Lower leg skin (tissue), 4 donors: Measurements from ENCODE around the gene PYCARD. TPM values are rescaled to one million over a fixed set of nuclear protein-coding genes. Genes with fewer than 3 reads are reported as not detected.
"Not testable (repeated sequence)": the region's sequence is repeated elsewhere in the genome, so short reads cannot be mapped to it uniquely, and the experiment has no call there.

Experiments
- DNase-seq, 2 donors: peaks; one replicate each; pipeline ENCODE4 v3.0.0-alpha.2; 2019; ENCODE audit warnings: low spot score in 2 of 2
- H3K4me3 ChIP-seq: fragments of 200-600 bp; sonication (generic); 2 replicates; pipeline ENCODE4 v1.5.1; 2017; ENCODE audit warnings: mild to moderate bottlenecking, low read depth; ENCODE audit not compliant: poor library complexity, severe bottlenecking
- CTCF ChIP-seq, 3 donors: fragments of 450-650 bp; IDR thresholded peaks; one replicate each; pipeline ENCODE4 v1.5.1; 2016; ENCODE audit warnings: antibody characterized with exemption in 3 of 3, mild to moderate bottlenecking in 3 of 3, moderate library complexity in 2 of 3
- POLR2A ChIP-seq, 2 donors: fragments of 450-650 bp; IDR thresholded peaks; one replicate each; pipeline ENCODE4 v1.6.1; 2016 to 2017; ENCODE audit warnings: antibody characterized with exemption in 2 of 2, mild to moderate bottlenecking in 1 of 2, moderate library complexity in 1 of 2
- WGBS, 2 donors: methylation state at CpG; one replicate each; pipeline ENCODE4 v1.1.5; 2018; 5-methylcytosine and 5-hydroxymethylcytosine counted together
- intact Hi-C: fragments of 100-400 bp; cut with DNase I; formaldehyde crosslinking; loops from one replicate; pipeline ENCODE4 v1.15.0; 2023; ENCODE audit warnings: low total_unique reads
- total RNA-seq, 4 donors: library from RNA; depleted of rRNA; stranded (reverse); fragments of >200 nt; gene quantifications; one replicate each; pipeline ENCODE4 v1.1.0, GENCODE V29; 2016

PYCARD gene
- total RNA-seq, result 100 to 1,000 TPM in 3 of 4 donors, 10 to 100 TPM in 1; 87.5 to 140 (median 122) TPM

- intact Hi-C loops, result no loop called here
- 3 to 4% methylated on average over 57 to 60 of the region's 69 CpGs for WGBS, 2 donors
- TF ChIP-seq POLR2A (IDR thresholded peaks at IDR 0.05) (no peak), CTCF (IDR thresholded peaks at IDR 0.05) (no peak)
- peak; percentile 49 to 94 for DNase-seq
- H3K4me3 ChIP-seq, result peak within 1 kb of the TSS; percentile 68
Observed at GRCh38 chr16:31202414-31203375, at the start of gene PYCARD. PYCARD (minus strand) TSS chr16:31202760; CDS start chr16:31202690, 70 bp downstream.

DNA sequence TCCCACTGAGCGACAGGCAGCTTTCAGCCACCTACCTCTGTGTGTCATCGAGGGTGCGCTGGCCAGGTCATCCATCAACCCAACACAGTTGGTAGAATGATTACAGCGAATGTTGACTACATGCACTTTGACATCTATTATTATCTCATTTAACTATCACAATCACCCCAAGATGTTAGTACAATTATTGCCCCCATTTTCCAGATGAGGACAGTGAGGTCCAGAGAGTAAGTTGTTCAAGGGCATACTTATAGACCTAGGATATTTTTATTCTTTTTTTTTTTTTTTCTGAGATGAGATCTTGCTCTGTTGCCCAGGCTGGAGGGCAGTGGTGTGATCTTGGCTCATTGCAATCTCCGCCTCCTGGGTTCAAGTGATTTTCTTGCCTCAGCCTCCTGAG lies 48.9 kb upstream of the PYCARD start:
- no peak overlapping the region for H3K4me3 ChIP-seq
- no peak for DNase-seq
- WGBS, 2 donors, result 96% methylated on average over 5 of the region's 5 CpGs
- TF ChIP-seq CTCF (IDR thresholded peaks at IDR 0.05) (no peak), POLR2A (IDR thresholded peaks at IDR 0.05) (no peak)
- intact Hi-C loops, result no loop called here

- TF ChIP-seq CTCF (IDR thresholded peaks at IDR 0.05), result no peak
- no peak for TF ChIP-seq POLR2A (IDR thresholded peaks at IDR 0.05)
- intact Hi-C loops, result no loop called here
Observed at GRCh38 chr16:31250782-31251384, 48.3 kb upstream of the PYCARD start.

GRCh38 chr16:31248344-31248743 lies 45.8 kb upstream of the PYCARD start:
- peak in 1 of 2 donors; percentile 27 for DNase-seq
- intact Hi-C loops, result no loop called here
- H3K4me3 ChIP-seq, result no peak overlapping the region
- no peak for TF ChIP-seq CTCF (IDR thresholded peaks at IDR 0.05)
- no peak for TF ChIP-seq POLR2A (IDR thresholded peaks at IDR 0.05)
- WGBS, 2 donors, result 55 to 59% methylated on average over 5 of the region's 5 CpGs

More at GRCh38 chr16:31250782-31251384, 48.3 kb upstream of the PYCARD start:
- DNase-seq, result no peak
- WGBS, 2 donors, result 84 to 91% methylated on average over 5 to 7 of the region's 7 CpGs
- H3K4me3 ChIP-seq, result no peak overlapping the region

DNA sequence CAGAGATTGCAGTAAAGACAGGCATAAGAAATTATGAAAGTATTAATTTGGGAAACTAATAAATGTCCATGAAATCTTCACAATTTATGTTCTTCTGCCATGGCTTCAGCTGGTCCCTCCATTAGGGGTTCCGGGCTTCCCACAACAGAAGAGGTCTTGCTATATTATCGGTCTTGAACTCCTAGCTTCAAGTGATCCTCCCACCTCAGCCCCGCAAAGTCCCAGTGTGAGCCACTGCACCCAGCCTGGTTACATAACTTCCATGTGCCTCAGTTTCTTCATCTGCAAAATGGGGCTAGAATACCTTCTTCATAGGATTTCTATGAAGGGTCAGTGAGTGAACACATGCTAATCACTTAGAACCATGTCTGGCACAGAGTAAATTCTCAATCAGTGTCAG lies 43.7 kb upstream of the PYCARD start:
- intact Hi-C loops, result no loop called here
- WGBS, 2 donors, result 90 to 93% methylated on average over 3 of the region's 3 CpGs
- DNase-seq, result no peak
- no peak overlapping the region for H3K4me3 ChIP-seq
- no peak for TF ChIP-seq CTCF (IDR thresholded peaks at IDR 0.05)
- TF ChIP-seq POLR2A (IDR thresholded peaks at IDR 0.05), result no peak

DNA sequence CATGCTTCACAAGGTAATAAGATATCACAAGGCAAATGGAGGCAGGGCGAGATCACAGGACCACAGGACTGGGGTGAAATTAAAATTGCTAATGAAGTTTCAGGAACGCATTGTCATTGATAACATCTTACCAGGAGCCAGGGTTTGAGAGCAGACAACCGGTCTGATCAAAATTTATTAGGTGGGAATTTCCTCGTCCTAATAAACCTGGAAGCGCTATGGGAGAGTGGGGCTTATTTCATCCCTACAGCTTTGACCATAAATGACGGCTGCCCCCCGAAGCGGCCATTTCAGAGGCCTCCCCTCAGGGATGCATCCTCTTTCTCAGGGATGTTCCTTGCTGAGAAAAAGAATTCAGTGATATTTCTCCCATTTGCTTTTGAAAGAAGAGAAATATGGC lies 43.0 kb upstream of the PYCARD start:
- intact Hi-C loops, DNase-seq, H3K4me3 ChIP-seq: not testable (repeated sequence)
- WGBS, 2 donors, result 49 to 73% methylated on average over 8 of the region's 8 CpGs
